Thoracic aorta (tissue), 2 donors: Measurements from ENCODE around the gene SLC26A8. TPM values are rescaled to one million over a fixed set of nuclear protein-coding genes. Genes with fewer than 3 reads are reported as not detected.

Experiments
- ATAC-seq: fragments of 150-250 bp; one replicate; pipeline ENCODE4 v1.8.0; 2017; ENCODE audit warnings: low read depth; ENCODE audit not compliant: insufficient number of reproducible peaks, low FRiP score
- DNase-seq: peaks from one replicate; pipeline ENCODE4 v3.0.0-alpha.2; 2020; ENCODE audit warnings: low spot score
- H3K27ac ChIP-seq, 2 donors: fragments of 200-600 bp; sonication (generic); 1 replicate in 1 of 2; 2 replicates in 1 of 2; pipeline ENCODE4 v1.5.1; 2016; ENCODE audit warnings: mild to moderate bottlenecking in 2 of 2, moderate library complexity in 2 of 2
- H3K27me3 ChIP-seq: fragments of 200-600 bp; sonication (generic); replicated peaks from 2 replicates; pipeline ENCODE4 v1.6.0; 2016; ENCODE audit warnings: mild to moderate bottlenecking; ENCODE audit not compliant: insufficient read depth
- H3K36me3 ChIP-seq: fragments of 200-600 bp; sonication (generic); one replicate; pipeline ENCODE4 v1.5.1; 2016
- H3K4me1 ChIP-seq, 2 donors: fragments of 200-600 bp; sonication (generic); 1 replicate in 1 of 2; 2 replicates in 1 of 2; pipeline versions ENCODE4 v1.5.1 to v1.6.0; 2016; ENCODE audit warnings: low read depth in 2 of 2, mild to moderate bottlenecking in 1 of 2; ENCODE audit not compliant: control insufficient read depth in 1 of 2
- H3K4me3 ChIP-seq: fragments of 200-600 bp; sonication (generic); 2 replicates; pipeline ENCODE4 v1.5.1; 2016; ENCODE audit warnings: mild to moderate bottlenecking
- H3K9me3 ChIP-seq: fragments of 200-600 bp; sonication (generic); 2 replicates; pipeline ENCODE4 v1.5.1; 2016
- total RNA-seq, 2 donors: library from RNA; depleted of rRNA; stranded (reverse); fragments of >200 nt; gene quantifications; one replicate each; pipeline versions ENCODE4 v1.1.0 to v1.2.3, GENCODE V29; 2016
- TF ChIP-seq, protein P1 (sequence below): fragments of 200-600 bp; sonication (generic); IDR thresholded peaks from one replicate; pipeline ENCODE4 v1.5.1; 2019; ENCODE audit warnings: antibody characterized with exemption

SLC26A8 gene
- total RNA-seq, 2 donors from 2014 or later: 0.28 TPM; not detected in 1

DNA sequence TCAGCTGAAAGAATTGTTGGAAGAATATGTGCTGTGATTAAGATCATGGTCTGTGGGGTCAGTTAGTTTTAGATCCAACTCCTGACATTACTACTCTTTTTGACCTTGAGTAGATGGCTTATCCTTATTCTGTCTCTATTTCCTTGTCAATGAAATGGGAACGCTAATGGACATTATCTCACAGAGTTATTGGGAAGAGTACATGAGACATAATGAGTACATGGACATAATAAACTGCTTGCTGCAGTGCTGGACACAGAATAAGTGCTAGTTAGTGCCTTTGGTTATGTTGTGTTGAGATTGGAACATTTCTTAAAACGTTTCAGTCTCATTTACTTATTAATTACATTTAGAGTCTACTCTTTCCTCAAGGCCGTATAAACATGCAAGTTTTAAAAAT, 45.8 kb upstream of the SLC26A8 start:
- no peaks in the 10 kb centered on the region for H3K27me3 ChIP-seq
- DNase-seq: no peak
- no peak overlapping the region for H3K4me3 ChIP-seq
- H3K27ac ChIP-seq: no peak overlapping the region
- H3K9me3 ChIP-seq: no peaks in the 10 kb centered on the region
- H3K36me3 ChIP-seq: no peaks in the 10 kb centered on the region
- TF ChIP-seq, protein P1, sequence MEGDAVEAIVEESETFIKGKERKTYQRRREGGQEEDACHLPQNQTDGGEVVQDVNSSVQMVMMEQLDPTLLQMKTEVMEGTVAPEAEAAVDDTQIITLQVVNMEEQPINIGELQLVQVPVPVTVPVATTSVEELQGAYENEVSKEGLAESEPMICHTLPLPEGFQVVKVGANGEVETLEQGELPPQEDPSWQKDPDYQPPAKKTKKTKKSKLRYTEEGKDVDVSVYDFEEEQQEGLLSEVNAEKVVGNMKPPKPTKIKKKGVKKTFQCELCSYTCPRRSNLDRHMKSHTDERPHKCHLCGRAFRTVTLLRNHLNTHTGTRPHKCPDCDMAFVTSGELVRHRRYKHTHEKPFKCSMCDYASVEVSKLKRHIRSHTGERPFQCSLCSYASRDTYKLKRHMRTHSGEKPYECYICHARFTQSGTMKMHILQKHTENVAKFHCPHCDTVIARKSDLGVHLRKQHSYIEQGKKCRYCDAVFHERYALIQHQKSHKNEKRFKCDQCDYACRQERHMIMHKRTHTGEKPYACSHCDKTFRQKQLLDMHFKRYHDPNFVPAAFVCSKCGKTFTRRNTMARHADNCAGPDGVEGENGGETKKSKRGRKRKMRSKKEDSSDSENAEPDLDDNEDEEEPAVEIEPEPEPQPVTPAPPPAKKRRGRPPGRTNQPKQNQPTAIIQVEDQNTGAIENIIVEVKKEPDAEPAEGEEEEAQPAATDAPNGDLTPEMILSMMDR: no peak
- peaks cover 26 to 35% of the 10 kb centered on the region in 2 donors for H3K4me1 ChIP-seq
- no peak for ATAC-seq

DNA sequence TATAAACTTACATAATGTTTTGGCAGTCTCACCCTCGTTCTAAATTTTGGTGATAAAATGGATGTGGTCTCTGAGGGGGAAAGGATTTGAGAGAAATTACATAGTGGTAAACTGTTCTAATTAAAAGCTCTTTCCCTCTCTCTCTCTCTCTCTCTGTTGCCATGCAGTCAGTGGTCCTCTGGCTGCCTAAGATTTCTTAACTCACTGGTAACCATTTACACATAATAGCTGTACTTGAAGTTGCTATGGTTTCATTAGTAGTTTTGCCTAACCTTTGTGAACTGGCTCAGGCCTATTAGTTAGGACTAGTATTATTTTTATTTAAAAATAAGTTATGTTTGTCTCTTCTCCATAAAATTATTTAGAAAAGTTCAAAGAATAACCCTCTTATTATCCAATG, 45.1 kb upstream of the SLC26A8 start:
- TF ChIP-seq, protein P1: no peak
- DNase-seq (no peak), ATAC-seq (no peak)
- no peak overlapping the region for H3K4me3 ChIP-seq
- H3K27ac ChIP-seq: no peak overlapping the region
- no peaks in the 10 kb centered on the region for H3K36me3 ChIP-seq
- no peaks in the 10 kb centered on the region for H3K27me3 ChIP-seq
- peaks cover 30 to 41% of the 10 kb centered on the region in 2 donors for H3K4me1 ChIP-seq
- no peaks in the 10 kb centered on the region for H3K9me3 ChIP-seq

DNA sequence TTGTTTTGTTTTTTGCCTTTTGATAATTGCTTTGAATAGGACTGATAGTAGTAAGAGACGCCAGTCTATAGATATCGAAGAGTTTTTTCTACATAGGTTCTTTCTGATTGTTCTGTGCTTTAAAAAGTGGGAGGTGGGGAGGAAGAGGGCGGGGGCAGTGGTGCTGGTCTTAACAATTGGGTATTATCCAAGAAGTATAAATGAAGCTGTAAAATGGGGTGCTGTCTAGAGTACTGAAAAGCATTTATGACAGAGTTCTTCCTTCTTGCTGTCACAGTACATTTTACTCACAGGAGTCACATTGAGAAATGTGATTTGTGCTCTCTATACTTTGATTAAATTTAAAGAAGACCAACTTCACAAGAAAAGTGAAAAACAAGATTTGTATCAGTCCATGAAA, 44.1 kb upstream of the SLC26A8 start:
- no peak for DNase-seq
- Histone ChIP-seq H3K36me3 (no peaks in the 10 kb centered on the region), H3K9me3 (no peaks in the 10 kb centered on the region), H3K27ac (no peak overlapping the region), H3K4me1 (peaks cover 30 to 46% of the 10 kb centered on the region in 2 donors), H3K4me3 (no peak overlapping the region), H3K27me3 (no peaks in the 10 kb centered on the region)
- TF ChIP-seq, protein P1: no peak
- ATAC-seq: no peak

DNA sequence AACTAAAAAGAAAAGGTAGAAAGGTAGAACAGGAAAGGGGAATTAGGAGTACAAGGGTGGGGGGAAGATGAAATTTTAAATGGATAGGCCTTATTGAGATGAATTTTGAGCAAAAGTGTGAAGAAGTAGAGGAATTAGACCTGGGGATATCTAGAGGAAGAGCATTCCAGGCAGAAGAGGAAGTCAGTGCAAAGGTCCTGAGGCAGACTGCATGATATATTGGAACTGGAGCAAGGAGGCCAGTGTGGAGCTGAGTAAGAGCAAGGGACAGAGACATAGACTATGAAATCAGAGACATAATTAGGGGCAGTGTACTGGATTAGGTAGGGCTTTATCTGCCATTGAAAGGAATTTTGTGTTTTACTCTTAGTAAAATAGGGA, 43.6 kb upstream of the SLC26A8 start:
- no peak for DNase-seq
- ATAC-seq: no peak
- peaks cover 30 to 46% of the 10 kb centered on the region in 2 donors for H3K4me1 ChIP-seq
- no peak overlapping the region for H3K4me3 ChIP-seq
- no peaks in the 10 kb centered on the region for H3K36me3 ChIP-seq
- no peaks in the 10 kb centered on the region for H3K27me3 ChIP-seq
- TF ChIP-seq, protein P1: no peak
- H3K9me3 ChIP-seq: no peaks in the 10 kb centered on the region
- no peak overlapping the region for H3K27ac ChIP-seq

DNA sequence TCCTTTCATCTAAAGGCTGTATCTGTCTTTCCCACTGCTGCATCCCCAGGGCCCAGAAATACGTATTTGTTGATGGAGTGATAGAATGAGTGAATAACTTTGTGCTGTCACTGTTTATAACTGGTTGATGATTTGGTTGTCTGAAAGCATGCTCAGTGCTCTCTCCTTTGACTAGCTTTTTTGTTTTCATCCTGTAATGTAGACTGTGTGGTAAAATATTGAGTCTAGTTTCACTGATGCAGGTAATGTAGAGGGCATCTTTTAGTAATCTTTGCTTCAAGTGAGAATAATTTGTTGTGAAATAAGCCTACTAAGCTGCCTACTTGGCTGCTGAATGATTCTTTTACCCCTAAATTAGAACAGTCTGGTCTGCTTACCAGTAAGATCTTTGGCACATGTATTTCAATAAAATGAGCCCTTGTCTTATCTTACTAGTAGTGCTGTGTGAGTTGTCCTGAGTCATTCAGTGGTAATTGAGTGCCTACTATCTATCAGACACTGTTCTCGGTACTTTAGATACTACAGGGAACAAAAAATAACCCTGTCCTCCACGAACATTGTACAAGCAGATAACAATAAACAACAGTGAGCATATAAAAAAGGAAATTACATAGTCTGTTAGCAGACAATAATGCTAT, 43.1 kb upstream of the SLC26A8 start:
- no peak for DNase-seq
- no peaks in the 10 kb centered on the region for H3K9me3 ChIP-seq
- H3K4me1 ChIP-seq: peaks cover 30 to 46% of the 10 kb centered on the region in 2 donors
- H3K27me3 ChIP-seq: no peaks in the 10 kb centered on the region
- H3K36me3 ChIP-seq: no peaks in the 10 kb centered on the region
- ATAC-seq: no peak
- H3K4me3 ChIP-seq: no peak overlapping the region
- no peak overlapping the region for H3K27ac ChIP-seq
- TF ChIP-seq, protein P1: no peak
